Measurements from ENCODE around the gene AANAT. TPM values are rescaled to one million over a fixed set of nuclear protein-coding genes. Genes with fewer than 3 reads are reported as not detected.
A peak's percentile ranks its signal among the peaks of the same experiment; 100 is the strongest.

The AANAT gene
- total RNA-seq, 2 donors from 2014 or later: not detected

GRCh38 chr17:76491271-76492122 is 24.1 kb downstream of the AANAT start:
- no peak for TF ChIP-seq CTCF (conservative IDR thresholded peaks at IDR 0.05)
- Histone ChIP-seq H3K4me3 (ENCODE audit: low read length) (no peak overlapping the region), H3K4me1 (ENCODE audit: control insufficient read depth, insufficient read depth, low read length) (no peaks in the 10 kb centered on the region), H3K9me3 (ENCODE audit: control insufficient read depth, low read length) (no peaks in the 10 kb centered on the region), H3K27me3 (ENCODE audit: control insufficient read depth, insufficient read depth, low read length, poor library complexity, severe bottlenecking) (no peaks in the 10 kb centered on the region), H3K36me3 (ENCODE audit: control insufficient read depth, insufficient read depth, low read length) (no peaks in the 10 kb centered on the region), H3K27ac (ENCODE audit: low read depth, low read length) (no peak overlapping the region), H3K9ac (ENCODE audit: extremely low read depth, low read length, poor library complexity, severe bottlenecking) (no peak overlapping the region)
- H3K9me3 Mint-ChIP-seq: no peaks in the 10 kb centered on the region
- peaks cover 10% of the 10 kb centered on the region for H3K4me1 Mint-ChIP-seq
- no peak overlapping the region for H3K27ac Mint-ChIP-seq
- H3K27me3 Mint-ChIP-seq (ENCODE audit: insufficient read depth): no peaks in the 10 kb centered on the region
- WGBS, 2 experiments (ENCODE audit: insufficient coverage in 1 of 2, insufficient read length in 1 of 2): 93 to 94% methylated on average over 13 to 17 of the region's 17 CpGs
- no peaks in the 10 kb centered on the region for H3K36me3 Mint-ChIP-seq (ENCODE audit: low read depth)
- H3K4me3 Mint-ChIP-seq: no peak overlapping the region
- DNase-seq: no peak

GRCh38 chr17:76492123-76492988 is 25.0 kb downstream of the AANAT start:
- DNase-seq: no peak
- Histone ChIP-seq H3K4me3 (ENCODE audit: low read length) (no peak overlapping the region), H3K4me1 (ENCODE audit: control insufficient read depth, insufficient read depth, low read length) (no peaks in the 10 kb centered on the region), H3K27ac (ENCODE audit: low read depth, low read length) (no peak overlapping the region), H3K9me3 (ENCODE audit: control insufficient read depth, low read length) (no peaks in the 10 kb centered on the region), H3K36me3 (ENCODE audit: control insufficient read depth, insufficient read depth, low read length) (no peaks in the 10 kb centered on the region), H3K9ac (ENCODE audit: extremely low read depth, low read length, poor library complexity, severe bottlenecking) (no peak overlapping the region), H3K27me3 (ENCODE audit: control insufficient read depth, insufficient read depth, low read length, poor library complexity, severe bottlenecking) (no peaks in the 10 kb centered on the region)
- 80 to 84% methylated on average over 6 to 11 of the region's 11 CpGs for WGBS, 2 experiments (ENCODE audit: insufficient coverage in 1 of 2, insufficient read length in 1 of 2)
- Mint-ChIP-seq H3K36me3 (ENCODE audit: low read depth) (no peaks in the 10 kb centered on the region), H3K4me1 (peaks cover 10% of the 10 kb centered on the region), H3K4me3 (no peak overlapping the region), H3K27ac (no peak overlapping the region), H3K27me3 (ENCODE audit: insufficient read depth) (no peaks in the 10 kb centered on the region), H3K9me3 (no peaks in the 10 kb centered on the region)
- no peak for TF ChIP-seq CTCF (conservative IDR thresholded peaks at IDR 0.05)

- WGBS, 2 experiments (ENCODE audit: insufficient coverage in 1 of 2, insufficient read length in 1 of 2): 52 to 59% methylated on average over 13 to 15 of the region's 15 CpGs
- H3K4me3 ChIP-seq (ENCODE audit: low read length): no peak overlapping the region
- no peaks in the 10 kb centered on the region for H3K4me1 ChIP-seq (ENCODE audit: control insufficient read depth, insufficient read depth, low read length)
- Mint-ChIP-seq H3K27ac (peak overlapping the region; percentile 39), H3K9me3 (no peaks in the 10 kb centered on the region), H3K36me3 (ENCODE audit: low read depth) (no peaks in the 10 kb centered on the region), H3K27me3 (ENCODE audit: insufficient read depth) (no peaks in the 10 kb centered on the region), H3K4me3 (no peak overlapping the region), H3K4me1 (peaks cover 15% of the 10 kb centered on the region)
- no peaks in the 10 kb centered on the region for H3K36me3 ChIP-seq (ENCODE audit: control insufficient read depth, insufficient read depth, low read length)
- H3K9ac ChIP-seq (ENCODE audit: extremely low read depth, low read length, poor library complexity, severe bottlenecking): no peak overlapping the region
- no peak overlapping the region for H3K27ac ChIP-seq (ENCODE audit: low read depth, low read length)
- no peaks in the 10 kb centered on the region for H3K27me3 ChIP-seq (ENCODE audit: control insufficient read depth, insufficient read depth, low read length, poor library complexity, severe bottlenecking)
- no peaks in the 10 kb centered on the region for H3K9me3 ChIP-seq (ENCODE audit: control insufficient read depth, low read length)
- DNase-seq: no peak
- TF ChIP-seq CTCF (conservative IDR thresholded peaks at IDR 0.05): no peak
Observed at GRCh38 chr17:76492989-76493501, 25.6 kb downstream of the AANAT start.

Measured in endodermal cell (in vitro differentiated cells).